ENCODE results near the gene XIST.
"Not testable (repeated sequence)": the region's sequence is repeated elsewhere in the genome, so short reads cannot be mapped to it uniquely, and the experiment has no call there.

Gene XIST

DNA sequence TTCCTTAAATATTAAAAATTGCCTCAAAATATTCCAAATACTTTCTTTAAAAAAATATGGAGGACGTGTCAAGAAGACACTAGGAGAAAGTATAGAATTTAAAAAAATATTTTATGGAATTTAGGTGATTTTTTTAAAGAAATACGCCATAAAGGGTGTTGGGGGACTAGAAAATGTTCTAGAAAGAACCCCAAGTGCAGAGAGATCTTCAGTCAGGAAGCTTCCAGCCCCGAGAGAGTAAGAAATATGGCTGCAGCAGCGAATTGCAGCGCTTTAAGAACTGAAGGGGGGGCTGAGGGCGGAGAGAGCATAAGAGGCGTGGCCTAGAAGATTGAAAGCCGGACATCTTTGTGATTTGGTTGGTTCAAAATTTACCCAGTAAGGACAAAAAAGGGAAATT, at the start of gene XIST:
XIST (minus strand) TSS at position 248 of the 400 bp plus-strand sequence.
- no peak within 1 kb of the TSS for H3K4me3 ChIP-seq (ENCODE audit: low read depth, low read length)
- ChIA-PET CTCF (interaction anchor here (1.3 to 6.2 kb wide), 3 partner anchors 160 to 282 kb away, joined by 3 to 49 read pairs (median 48); no protein-coding TSS in a partner anchor), POLR2A (no interaction called here)
- no peak for DNase-seq (ENCODE audit: low read depth, low spot score)
- TF ChIP-seq, protein P1, sequence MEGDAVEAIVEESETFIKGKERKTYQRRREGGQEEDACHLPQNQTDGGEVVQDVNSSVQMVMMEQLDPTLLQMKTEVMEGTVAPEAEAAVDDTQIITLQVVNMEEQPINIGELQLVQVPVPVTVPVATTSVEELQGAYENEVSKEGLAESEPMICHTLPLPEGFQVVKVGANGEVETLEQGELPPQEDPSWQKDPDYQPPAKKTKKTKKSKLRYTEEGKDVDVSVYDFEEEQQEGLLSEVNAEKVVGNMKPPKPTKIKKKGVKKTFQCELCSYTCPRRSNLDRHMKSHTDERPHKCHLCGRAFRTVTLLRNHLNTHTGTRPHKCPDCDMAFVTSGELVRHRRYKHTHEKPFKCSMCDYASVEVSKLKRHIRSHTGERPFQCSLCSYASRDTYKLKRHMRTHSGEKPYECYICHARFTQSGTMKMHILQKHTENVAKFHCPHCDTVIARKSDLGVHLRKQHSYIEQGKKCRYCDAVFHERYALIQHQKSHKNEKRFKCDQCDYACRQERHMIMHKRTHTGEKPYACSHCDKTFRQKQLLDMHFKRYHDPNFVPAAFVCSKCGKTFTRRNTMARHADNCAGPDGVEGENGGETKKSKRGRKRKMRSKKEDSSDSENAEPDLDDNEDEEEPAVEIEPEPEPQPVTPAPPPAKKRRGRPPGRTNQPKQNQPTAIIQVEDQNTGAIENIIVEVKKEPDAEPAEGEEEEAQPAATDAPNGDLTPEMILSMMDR (IDR thresholded peaks at IDR 0.05; ENCODE audit: insufficient read depth, low read length, missing control alignments) = no peak

DNA sequence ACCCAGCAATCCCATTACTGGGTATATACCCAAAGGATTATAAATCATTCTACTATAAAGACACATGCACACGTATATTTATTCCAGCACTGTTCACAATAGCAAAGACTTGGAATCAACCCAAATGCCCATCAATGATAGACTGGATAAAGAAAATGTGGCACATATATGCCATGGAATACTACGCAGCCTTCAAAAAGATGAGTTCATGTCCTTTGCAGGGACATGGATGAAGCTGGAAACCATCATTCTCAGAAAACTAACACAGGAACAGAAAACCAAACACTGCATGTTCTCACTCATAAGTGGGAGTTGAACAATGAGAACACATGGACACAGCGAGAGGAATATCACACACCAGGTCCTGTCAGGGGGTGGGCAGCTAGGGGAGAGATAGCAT, 45.8 kb upstream of the XIST start:
- POLR2A ChIA-PET; DNase-seq (ENCODE audit: low read depth, low spot score); H3K4me3 ChIP-seq (ENCODE audit: low read depth, low read length); CTCF ChIA-PET: not testable (repeated sequence)

DNA sequence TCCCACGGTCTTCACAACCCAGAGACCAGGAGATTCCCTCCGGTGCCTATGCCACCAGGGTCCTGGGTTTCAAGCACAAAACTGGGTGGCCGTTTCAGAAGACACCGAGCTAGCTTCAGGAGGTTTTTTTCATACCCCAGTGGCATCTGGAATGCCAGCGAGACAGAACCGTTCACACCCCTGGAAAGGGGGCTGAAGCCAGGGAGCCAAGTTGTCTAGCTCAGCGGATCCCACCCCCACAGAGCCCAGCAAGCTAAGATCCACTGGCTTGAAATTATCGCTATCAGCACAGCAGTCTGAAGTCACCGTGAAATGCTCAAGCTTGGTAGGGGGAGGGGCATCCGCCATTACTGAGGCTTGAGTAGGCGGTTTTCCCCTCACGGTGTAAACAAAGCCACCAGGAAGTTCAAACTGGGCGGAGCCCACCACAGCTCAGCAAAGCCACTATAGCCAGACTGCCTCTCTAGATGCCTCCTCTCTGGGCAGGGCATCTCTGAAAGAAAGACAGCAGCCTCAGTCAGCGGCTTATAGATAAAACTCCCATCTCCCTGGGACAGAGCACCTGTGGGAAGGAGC, 40.1 kb upstream of the XIST start:
- POLR2A ChIA-PET; DNase-seq (ENCODE audit: low read depth, low spot score); H3K4me3 ChIP-seq (ENCODE audit: low read depth, low read length); CTCF ChIA-PET: not testable (repeated sequence)

DNA sequence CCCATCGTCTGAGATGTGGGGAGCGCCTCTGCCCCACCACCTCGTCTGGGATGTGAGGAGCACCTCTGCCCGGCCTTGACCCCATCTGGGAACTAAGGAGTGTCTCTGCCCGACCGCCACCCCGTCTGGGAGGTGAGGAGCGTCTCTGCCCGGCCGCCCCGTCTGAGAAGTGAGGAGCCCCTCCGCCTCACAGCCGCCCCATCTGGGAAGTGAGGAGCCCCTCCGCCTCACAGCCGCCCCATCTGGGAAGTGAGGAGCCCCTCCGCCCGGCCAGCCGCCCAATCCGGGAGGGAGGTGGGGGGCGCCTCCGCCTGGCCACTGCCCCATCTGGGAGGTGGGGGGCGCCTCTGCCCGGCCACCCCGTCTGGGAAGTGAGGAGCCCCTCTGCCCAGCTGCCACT, 29.7 kb upstream of the XIST start:
- H3K4me3 ChIP-seq (ENCODE audit: low read depth, low read length); DNase-seq (ENCODE audit: low read depth, low spot score); CTCF ChIA-PET; POLR2A ChIA-PET: not testable (repeated sequence)

DNA sequence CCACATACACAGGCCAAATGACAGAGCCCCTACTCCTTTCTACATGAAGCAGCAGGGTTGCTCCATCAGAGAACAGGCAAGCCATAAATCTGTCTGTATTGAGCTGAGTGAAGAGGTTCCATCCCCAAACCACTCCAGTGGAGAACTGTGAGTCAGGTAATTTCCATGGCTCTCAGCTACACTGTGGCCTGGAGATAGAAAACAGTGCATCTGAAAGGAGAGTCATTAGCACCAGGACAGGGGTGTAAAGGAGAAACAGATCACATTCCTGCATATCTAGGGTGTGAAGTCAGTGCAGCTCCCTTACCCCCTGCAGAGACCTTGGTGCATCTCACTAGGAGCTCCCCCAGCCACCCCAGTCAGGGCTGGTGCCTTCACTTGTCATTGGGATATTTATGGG, 25.2 kb upstream of the XIST start:
- CTCF ChIA-PET = no interaction called here

DNA sequence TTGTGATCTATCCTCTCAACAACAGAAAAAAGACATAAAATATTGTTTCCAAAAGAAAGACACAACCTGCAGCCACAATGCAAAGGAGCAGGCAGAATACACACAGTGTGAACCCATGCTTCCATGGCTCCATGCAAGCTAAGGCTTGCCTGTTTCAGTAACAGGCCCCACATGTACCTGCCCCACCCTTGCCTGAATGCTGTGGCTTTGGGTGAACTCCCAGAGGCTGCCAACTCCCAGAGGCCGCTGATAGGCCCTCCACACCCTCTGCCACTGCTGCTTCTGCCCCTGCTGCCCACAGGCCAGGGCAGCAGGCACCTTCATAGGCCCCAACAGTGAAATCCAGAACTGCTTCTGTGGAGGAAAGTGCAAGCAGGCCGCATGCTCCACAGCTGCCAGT, 24.4 kb upstream of the XIST start:
- POLR2A ChIA-PET = no interaction called here
- TF ChIP-seq, protein P1 (IDR thresholded peaks at IDR 0.05; ENCODE audit: insufficient read depth, low read length, missing control alignments) = no peak

More for the DNA sequence above, 25.2 kb upstream of the XIST start:
- DNase-seq (ENCODE audit: low read depth, low spot score) = no peak
- POLR2A ChIA-PET = no interaction called here
- TF ChIP-seq, protein P1 (IDR thresholded peaks at IDR 0.05; ENCODE audit: insufficient read depth, low read length, missing control alignments) = no peak
- no peak overlapping the region for H3K4me3 ChIP-seq (ENCODE audit: low read depth, low read length)

DNA sequence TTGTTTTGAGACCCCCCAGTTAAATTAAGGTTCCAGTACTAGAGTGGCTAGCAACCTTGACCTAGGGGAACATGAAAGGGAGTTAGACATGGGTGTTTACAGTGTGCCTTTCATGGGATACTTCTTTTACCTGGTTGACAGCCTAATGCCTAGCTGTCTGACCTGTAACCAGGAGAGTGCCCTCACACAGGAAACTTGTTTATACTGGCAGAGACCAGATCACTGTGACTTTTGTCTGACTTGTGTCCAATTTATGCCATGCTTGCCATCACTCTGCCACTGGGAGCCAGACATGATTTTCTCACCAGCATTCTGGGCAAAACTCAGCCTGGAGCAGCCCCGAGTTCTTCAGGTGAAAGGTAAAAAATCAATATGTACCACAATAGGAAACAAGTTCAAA, 16.4 kb upstream of the XIST start:
- ChIA-PET POLR2A (no interaction called here), CTCF (no interaction called here)
- DNase-seq (ENCODE audit: low read depth, low spot score) = no peak
- no peak overlapping the region for H3K4me3 ChIP-seq (ENCODE audit: low read depth, low read length)
- TF ChIP-seq, protein P1 (IDR thresholded peaks at IDR 0.05; ENCODE audit: insufficient read depth, low read length, missing control alignments) = no peak

More for the DNA sequence above, 24.4 kb upstream of the XIST start:
- DNase-seq (ENCODE audit: low read depth, low spot score) = no peak
- CTCF ChIA-PET = no interaction called here
- H3K4me3 ChIP-seq (ENCODE audit: low read depth, low read length) = no peak overlapping the region

DNA sequence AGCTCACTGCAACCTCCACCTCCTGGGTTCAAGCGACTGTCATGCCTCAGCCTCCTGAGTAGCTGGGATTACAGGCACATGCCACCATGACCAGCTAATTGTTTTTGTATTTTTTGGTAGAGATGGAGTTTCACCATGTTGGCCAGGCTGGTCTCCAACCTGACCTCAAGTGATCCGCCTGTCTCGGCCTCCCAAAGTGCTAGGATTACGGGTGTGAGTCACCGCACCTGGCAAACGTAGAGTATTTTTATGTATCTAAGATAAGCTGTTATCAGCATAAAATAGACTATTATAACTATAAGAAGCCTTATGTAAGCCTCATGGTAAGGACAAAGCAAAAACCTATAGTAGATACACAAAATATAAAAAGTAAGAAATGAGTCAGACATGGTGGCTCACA, 14.6 kb upstream of the XIST start:
- TF ChIP-seq, protein P1 (IDR thresholded peaks at IDR 0.05; ENCODE audit: insufficient read depth, low read length, missing control alignments) = no peak
- ChIA-PET CTCF (interaction anchor here (1.3 kb wide), 1 partner anchor 11 kb away, joined by 4 read pairs; no protein-coding TSS in a partner anchor), POLR2A (no interaction called here)
- H3K4me3 ChIP-seq (ENCODE audit: low read depth, low read length) = no peak overlapping the region
- no peak for DNase-seq (ENCODE audit: low read depth, low spot score)
